Globus pallidus (tissue), 1 donor: ENCODE results near the gene CTTNBP2NL.

ENCODE experiments used
- DNase-seq: peaks from one replicate; pipeline ENCODE4 v3.0.0-alpha.2; 2015; ENCODE audit warnings: low spot score

Gene CTTNBP2NL

DNA sequence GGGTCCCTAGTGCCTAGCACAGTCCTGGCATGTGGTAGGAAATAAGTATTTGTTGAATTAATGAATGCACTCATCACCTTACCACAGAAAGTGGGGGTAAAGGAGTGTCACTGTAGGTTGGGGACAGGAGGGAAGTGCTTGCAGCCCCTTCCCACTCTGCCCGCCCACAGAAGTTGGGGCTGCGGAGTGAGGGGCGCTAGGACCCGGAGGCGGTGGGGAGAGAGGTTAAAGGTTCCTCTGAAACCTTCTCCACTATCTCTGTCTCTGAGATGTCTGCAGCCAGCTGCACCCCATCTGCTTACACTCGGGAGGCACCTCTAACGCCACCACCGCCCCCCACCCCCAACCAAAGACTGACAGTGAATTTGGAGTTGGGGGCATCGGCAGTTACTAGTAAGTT, 111.3 kb downstream of the CTTNBP2NL start:
- DNase-seq, result no peak

DNA sequence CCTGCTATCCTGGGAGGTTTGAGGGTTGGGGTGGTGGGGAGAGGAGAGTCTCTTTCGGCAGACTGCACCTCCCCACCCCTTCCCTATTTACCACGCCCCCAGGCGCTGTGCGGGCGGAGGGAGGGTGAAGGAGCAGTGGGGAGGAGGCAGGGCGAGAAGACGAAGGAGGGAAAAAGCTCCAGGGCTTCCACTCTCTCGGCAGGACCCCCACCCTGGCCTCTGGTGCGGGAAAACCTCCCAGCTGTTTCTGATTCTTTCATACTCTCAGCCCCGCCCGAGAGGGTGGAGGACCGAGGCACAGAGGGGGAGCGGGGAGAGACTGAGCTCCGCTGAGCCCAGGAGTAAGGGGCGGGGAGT, 111.9 kb downstream of the CTTNBP2NL start:
- DNase-seq, result no peak

DNA sequence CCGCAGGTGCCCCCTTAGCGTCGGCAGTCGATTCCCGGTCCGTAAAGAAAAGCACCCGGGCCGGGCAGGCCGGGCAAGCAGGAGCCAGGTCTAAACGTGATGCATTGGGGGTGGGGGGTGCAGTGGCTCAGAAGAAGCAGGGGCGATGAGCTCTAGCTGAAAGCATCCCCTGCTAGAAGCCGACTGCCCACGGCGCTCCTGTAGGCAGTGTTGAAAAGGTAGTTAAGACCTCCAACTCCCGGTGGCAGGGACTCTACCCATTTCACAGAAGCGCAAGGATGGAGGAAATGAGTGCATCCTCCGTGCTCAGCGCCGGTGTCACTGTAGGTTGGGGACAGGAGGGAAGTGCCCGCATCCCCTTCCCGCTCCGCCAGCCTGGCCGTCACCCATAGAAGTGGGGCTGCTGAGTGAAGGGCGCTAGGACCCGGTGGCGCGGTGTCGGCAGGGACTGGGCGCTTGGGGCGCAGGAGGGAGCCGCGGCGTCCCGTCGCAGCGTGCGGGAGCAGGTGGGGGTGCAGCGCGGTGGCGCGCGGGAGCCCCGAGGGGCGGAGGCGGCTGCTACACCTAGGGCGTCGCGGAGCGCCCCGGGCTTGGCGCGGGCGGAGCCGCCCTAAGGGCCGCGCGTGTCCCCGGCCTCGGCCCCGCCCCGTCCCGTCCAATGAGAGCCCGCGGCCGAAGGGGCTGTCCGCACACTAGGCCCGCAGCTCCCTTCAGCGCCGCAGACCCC, 112.4 kb downstream of the CTTNBP2NL start, which contains the start of gene WNT2B:
TSS of gene WNT2B (plus strand) at position 688 of the 727 bp plus-strand sequence. CDS start 298 bp downstream, outside the sequence.
- no peak for DNase-seq

DNA sequence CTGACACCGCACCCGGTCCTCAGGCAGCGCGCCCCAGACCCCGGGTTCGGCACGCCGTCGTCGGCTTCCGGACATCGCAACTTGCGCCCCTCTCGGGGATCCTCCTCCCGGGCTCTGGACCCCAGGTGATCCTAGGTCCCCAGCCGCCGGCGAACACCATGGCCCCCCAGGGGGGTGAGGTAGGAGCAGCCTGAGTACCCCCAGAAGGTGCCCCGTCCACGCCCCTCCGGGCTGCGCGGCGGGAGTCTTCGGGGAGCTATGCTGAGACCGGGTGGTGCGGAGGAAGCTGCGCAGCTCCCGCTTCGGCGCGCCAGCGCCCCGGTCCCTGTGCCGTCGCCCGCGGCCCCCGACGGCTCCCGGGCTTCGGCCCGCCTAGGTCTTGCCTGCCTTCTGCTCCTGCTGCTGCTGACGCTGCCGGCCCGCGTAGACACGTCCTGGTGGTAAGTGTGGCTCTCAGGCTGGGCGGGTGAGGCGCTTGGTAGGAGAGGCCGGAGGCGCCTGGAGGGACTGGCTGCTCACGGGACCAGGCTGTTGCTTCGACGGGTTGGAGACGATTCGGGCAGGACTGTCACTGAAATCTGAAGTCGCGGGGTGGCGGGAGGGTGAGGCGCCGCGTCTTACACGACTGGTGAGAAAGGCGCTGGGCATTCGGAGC, 113.1 kb downstream of the CTTNBP2NL start:
- no peak for DNase-seq

DNA sequence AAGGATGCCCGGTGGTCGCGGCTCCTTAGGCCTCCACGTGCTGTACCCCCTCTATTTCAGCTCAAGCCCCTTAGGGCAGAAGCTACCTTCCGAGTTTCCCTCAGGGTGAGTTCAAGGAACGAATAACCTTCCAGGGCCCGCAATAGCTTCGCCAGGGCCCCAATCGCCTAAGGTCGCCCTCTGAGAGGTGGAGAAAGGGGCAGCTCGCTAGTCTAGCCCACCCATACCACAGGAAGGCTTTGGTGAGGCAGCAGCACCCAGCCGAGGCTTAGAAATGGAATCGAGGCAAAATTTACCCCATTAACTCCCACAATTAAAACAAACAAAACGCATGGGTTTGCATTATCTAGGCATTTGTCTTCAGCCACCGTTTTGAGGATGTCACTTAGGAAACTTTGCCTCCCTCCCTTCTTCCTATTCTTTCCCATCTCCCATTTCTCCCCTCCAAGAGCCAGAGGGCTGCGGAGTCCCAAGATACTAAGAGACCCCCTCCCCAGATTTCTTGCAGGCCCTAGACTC, 113.7 kb downstream of the CTTNBP2NL start:
- no peak for DNase-seq

DNA sequence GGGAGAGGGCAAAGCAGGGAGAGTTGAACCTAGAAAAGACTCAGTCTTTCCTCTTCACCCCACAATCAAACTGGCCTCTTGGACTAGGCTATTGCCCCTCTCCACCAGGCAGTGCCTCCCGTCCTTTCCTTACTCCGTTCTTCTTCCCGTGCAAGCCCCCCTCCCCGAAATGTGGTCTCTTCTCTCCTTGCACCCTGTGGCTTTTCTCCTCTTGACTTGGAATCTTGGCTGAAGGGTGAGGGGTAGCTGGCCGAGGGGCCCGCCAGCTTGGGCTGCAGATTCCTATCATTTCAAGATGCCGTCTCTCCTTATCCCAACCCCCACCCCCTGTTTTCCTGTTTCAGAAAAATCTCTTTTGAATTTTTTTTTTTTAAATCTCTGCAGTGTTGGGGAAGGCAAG, 114.3 kb downstream of the CTTNBP2NL start:
- no peak for DNase-seq
